Measurements from ENCODE around the gene PGAP2.
"Not testable (repeated sequence)": the region's sequence is repeated elsewhere in the genome, so short reads cannot be mapped to it uniquely, and the experiment has no call there.

PGAP2 gene

DNA sequence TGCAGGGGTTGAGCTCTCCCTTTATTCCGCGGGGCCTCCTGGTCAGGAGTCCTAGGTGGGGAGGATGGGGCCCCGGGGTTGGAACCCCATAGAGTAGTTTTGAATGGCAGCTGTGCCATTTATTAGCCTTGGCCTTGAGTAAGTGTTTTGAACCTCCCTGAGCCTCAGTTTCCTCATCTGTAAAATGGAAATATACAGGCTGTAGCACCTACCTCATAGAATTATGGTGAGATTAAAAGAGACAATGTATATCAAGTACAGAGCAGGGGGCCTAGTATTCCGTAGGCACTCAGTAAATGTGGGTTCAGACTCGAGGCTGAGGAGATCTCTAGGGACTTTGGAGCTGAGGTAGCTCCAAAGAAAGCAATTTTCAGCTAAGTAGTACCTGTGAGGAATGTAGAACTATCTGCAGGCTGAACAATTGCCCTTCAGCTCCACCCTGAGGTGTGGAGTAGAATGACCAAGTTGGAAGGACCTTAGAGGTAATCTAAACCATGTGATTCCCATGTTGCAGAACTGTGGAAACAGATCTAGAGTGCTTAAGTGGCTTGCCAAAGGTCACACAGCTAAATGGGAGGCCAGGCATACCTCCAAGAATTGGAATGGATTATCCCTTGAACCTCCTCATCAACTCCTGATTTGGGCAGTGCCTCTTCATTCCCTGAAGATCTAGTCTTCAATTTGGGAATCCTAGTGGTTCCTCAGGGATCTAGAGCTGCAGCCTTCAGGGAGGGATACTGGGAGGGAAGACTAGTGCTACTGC lies 682 bp downstream of the PGAP2 start:
- DNase-seq: no peak

GRCh38 chr11:3809624-3809928 lies 1.2 kb downstream of the PGAP2 start:
- no peak for DNase-seq

GRCh38 chr11:3810446-3810845 lies 2.1 kb downstream of the PGAP2 start:
- no peak for DNase-seq

DNA sequence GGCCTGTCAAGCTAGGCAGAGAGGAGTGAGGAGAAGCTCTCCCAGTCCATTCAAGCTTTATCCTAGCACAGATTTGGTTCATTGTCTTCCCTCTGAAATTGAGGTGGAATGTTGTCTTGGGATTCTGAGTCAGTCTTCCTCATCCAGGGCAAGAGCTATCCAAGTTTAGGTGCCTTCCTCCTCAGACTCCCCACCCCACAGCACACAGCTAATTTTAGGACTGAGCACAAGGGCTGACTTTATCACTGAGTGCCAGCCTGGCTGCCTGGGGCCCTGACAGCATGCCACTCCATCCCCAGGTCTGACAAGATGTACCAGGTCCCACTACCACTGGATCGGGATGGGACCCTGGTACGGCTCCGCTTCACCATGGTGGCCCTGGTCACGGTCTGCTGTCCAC lies 2.6 kb downstream of the PGAP2 start:
- no peak for DNase-seq

GRCh38 chr11:3814832-3815231 lies 6.5 kb downstream of the PGAP2 start:
- not testable (repeated sequence) for DNase-seq

DNA sequence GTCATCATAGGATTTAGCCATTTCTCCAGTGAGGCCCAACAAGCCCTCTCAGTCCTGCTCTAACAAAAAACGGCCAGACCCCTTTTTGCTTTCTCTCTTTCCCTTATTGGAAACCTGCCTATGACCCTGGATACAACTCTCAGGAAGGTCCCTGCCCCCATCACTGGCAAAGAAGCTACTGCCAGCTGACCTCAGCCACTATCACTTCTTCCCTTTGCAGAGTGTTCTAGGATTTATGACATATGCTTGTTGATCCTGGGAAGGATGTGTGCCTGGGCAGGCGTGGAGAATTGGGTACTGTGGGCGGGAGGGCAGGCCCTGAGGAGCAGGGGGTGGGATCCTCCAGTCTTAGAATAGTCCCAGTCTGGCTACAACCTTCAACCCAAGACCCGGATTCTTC lies 7.5 kb downstream of the PGAP2 start:
- no peak for DNase-seq

DNA sequence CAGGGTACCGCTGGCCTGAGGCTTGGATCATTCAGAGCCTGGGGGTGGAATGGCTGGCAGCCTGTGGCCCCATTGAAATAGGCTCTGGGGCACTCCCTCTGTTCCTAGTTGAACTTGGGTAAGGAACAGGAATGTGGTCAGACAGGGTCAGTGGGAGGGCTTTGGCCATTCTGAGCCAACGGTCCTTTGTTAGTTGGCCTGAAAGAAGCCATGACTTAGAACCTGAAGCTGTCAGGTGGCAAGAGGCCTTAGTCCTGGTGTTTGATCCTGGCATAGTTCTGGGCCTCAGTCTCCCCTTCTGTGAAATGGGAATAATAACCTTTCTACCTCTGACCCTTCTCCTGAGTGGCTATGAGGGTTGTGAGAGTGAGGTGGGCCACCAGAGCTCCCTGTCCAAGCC lies 8.3 kb downstream of the PGAP2 start:
- DNase-seq: no peak

GRCh38 chr11:3817181-3817800 lies 8.9 kb downstream of the PGAP2 start:
- DNase-seq: no peak

- DNase-seq: no peak
Observed at GRCh38 chr11:3820971-3821370, 12.6 kb downstream of the PGAP2 start.

DNA sequence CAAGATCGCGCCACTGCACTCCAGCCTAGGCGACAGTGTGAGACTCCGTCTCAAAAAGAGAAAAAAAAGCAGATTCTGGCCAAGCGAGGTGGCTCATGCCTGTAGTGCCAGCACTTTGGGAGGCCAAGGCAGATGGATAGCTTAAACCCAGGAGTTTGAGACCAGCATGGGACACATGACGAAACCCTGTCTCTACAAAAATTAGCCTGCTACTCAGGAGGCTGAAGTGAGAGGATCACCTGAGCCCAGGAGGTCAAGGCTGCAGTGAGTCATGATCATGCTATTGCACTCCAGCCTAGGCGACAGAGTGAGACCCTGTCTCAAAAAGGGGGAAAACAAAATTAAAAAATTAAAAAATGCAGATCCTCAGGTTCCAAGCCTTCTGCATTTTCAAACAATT lies 14.0 kb downstream of the PGAP2 start:
- DNase-seq: no peak

- DNase-seq: no peak
Observed at GRCh38 chr11:3823303-3823702, 14.9 kb downstream of the PGAP2 start.

GRCh38 chr11:3823762-3824506 lies 15.6 kb downstream of the PGAP2 start:
- DNase-seq: no peak

DNA sequence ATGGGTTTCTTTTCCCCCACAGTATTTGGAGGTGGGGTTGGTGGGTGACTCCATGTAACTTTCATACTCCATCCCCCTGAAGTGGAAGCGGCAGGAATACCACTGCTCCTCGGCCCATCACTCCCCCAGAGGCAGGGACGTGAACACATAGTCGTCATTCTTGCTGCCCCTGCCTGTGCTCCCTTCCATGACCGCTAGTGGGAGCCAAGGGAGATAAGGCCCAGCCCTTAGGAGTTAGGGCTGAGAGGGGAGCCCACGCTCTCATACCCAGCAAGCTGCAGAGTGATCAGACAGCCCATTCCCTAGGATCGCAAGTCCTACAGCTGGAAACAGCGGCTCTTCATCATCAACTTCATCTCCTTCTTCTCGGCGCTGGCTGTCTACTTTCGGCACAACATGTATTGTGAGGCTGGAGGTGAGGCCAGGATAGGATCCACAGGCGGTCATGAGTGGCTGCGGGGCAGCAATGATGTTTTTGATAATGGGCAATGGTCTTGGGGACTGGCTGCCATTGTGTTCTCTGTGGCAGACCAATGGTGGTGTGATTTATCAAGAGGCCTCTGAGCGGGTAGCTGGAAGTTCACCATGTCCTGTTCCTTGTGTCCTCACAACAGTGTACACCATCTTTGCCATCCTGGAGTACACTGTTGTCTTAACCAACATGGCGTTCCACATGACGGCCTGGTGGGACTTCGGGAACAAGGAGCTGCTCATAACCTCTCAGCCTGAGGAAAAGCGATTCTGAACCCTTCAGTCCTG lies 16.5 kb downstream of the PGAP2 start:
- no peak for DNase-seq

GRCh38 chr11:3825473-3826154 lies 17.3 kb downstream of the PGAP2 start:
- no peak for DNase-seq

GRCh38 chr11:3826721-3827120 lies 18.4 kb downstream of the PGAP2 start:
- no peak for DNase-seq

DNA sequence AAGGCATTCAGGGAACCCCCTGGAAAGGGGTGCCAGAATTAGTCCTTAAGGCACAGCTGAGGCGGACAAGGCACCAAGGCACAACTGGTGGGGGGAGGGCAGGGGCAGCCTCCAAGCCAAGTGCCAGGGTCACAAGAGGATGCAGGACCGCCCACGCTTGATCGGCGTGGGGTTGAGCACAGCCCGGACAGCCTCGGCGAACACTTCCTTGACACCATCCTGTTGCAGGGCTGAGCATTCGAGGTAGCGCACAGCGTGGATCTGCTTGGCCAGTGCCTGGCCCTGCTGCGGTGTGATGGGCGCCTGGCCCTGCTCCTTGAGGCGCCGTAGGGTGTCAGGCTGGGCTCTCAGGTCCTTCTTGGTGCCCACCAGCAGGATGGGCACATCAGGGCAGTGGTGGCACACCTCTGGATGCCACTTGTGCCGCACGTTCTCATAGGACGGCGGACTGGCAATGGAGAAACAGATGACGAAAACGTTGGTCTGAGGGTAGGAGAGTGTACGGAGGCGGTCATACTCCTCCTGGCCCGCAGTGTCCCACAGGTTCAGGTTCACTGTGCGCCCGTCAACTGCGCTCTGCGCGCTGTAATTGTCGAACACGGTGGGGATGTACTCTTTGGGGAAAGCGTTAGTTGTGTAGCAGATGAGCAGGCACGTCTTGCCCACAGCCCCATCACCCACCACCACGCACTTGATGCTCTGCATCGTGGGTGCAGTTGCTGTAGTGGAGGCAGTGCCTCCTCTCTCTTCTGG lies 19.2 kb downstream of the PGAP2 start:
- DNase-seq: no peak

- no peak for DNase-seq
Observed at GRCh38 chr11:3830088-3830487, 21.7 kb downstream of the PGAP2 start.

DNA sequence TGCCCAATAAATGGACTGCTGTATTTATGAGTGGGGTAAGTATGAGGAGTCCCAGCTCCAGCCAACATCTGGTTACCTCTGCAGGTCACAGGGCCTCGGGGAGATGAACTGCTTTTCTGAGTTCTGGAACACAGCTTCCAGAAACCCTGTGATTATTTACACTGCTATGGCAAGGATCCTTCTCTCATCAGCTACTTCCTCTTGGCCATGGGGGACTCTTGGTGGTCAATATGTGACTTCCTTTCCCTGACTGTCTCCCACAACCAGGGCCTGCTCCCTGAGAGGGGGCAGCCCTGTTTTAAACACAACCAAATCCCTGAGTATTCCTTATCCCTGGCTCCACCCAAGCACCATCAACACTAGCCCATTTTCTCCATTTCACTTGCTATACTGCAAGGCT lies 22.4 kb downstream of the PGAP2 start:
- no peak for DNase-seq

DNA sequence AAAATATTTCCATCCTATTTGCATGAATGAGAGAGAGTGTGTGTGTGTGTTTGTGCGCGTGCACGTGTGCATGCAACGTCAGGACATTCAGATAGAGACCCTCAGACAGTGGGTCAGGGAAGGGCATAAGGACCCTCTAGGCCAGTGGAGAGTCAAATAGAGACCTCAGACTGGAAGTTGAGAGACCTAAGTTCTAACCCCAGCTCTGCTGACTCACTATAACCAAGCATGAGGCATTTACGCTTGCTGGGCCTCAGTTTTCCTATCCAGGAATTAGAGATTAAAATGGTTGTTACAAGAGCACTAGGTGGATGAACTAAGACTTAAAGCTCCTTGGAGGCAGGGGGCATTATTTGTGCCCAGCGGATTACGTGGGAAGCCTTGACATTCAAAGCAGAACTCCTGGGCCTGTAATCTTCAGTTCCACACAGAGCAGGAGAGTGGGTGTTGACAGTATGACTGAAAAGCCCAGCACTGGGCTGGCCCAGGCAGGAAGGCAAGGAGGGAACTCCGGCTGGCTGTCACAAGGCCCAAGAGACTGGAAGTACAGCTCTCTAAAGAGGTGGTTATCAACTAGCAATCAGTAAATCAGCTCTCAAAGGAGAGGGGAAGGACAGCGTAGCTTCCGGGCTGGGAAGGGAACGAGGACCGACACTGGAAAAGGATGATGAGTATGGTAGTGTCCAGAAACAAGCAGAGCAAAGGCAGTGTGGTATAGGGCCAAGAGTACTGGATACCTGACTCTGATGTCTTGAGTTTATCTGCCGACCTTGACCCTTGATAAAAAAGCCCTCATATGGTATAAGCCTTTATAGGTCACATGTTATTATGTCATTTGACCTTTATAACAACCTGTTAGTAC lies 23.2 kb downstream of the PGAP2 start:
- DNase-seq: no peak

- no peak for DNase-seq
Observed at GRCh38 chr11:3832816-3833215, 24.5 kb downstream of the PGAP2 start.

DNA sequence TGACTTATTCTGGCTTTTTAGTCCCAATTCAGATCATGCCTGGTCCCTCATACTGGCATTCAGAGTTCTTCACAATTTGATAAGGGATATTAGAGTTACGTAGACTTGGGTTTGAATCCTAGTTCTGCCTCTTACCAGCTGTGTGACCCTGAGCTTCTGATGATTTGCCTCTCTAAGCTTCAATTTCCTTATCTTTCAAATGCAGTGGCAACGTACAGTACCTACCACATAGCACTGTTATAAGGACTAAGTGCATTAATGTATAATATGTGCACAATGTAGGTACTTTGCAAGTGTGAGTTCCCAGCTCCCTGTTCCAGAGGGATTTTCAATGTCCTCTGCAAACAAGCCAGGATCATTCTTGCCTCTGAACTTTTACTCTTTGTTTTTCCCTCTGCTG lies 25.1 kb downstream of the PGAP2 start:
- no peak for DNase-seq

Measured in T1000 (cell line).